ENCODE results near the gene UNC13C. TPM values are rescaled to one million over a fixed set of nuclear protein-coding genes. Genes with fewer than 3 reads are reported as not detected.

The UNC13C gene
- total and polyA plus RNA-seq, 2 donors (not counting 3 experiments of a cell fraction or from before 2014, with no cell fraction given), result not detected

DNA sequence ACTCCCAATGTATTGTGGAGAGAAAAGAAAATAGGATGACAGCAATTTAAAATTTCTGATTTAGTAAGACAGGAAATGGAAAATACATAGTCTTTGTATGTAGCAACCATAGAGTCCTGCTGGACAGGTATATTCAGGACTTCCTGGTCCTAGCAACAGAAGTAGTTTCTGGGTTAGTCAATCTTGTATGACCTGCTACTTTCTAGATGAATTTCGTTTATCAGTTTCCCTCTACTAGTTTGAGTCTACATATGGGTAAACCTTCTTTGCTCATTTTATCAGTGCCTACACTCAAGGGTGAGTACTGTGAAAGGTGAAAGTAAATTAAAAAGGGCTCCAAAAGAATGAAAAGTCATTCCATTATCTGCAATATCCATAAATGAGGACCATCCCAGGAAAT lies 309.8 kb downstream of the UNC13C start:
- H3K4me3 ChIP-seq (replicated peaks in 1 of 3; ENCODE audit: insufficient read depth in 1 of 3, low read depth in 1 of 3, low read length in 3 of 3), result no peak overlapping the region
- no peaks in the 10 kb centered on the region for H4K20me1 ChIP-seq (replicated peaks; ENCODE audit: control insufficient read depth, extremely low read depth, insufficient read depth, low read length)
- DNase-seq (ENCODE audit: low read depth, low spot score) (no peak), FAIRE-seq (no peak)
- H3K9me3 ChIP-seq (replicated peaks; ENCODE audit: control insufficient read depth, insufficient read depth, low read length), result no peaks in the 10 kb centered on the region
- H3K79me2 ChIP-seq (ENCODE audit: control insufficient read depth, insufficient read depth, low read length), result no peaks in the 10 kb centered on the region
- ChIA-PET CTCF (no interaction called here), POLR2A (no interaction called here)
- H3K36me3 ChIP-seq (ENCODE audit: control insufficient read depth in 2 of 2, extremely low read depth in 1 of 2, insufficient read depth in 2 of 2, low read length in 2 of 2), result no peaks in the 10 kb centered on the region
- dilution Hi-C loops (cut with MboI; ENCODE audit: extremely low pct_ligation_motif_present, low sequenced_read_pairs), result no loop called here
- H3K9me1 ChIP-seq (replicated peaks; ENCODE audit: control insufficient read depth, extremely low read depth, insufficient read depth, low read length), result no peaks in the 10 kb centered on the region
- TF ChIP-seq GATA2 (IDR thresholded peaks at IDR 0.05; ENCODE audit: insufficient read depth, insufficient read length, low read depth, low read length), result no peak
- no peak for TF ChIP-seq POLR2A (IDR thresholded peaks at IDR 0.05; ENCODE audit: low read depth, low read length)
- TF ChIP-seq MYC (IDR thresholded peaks at IDR 0.05; ENCODE audit: low read depth, low read length), result no peak
- TF ChIP-seq FOS (IDR thresholded peaks at IDR 0.05; ENCODE audit: borderline replicate concordance, insufficient read depth, low read length), result no peak
- no peak for TF ChIP-seq JUN (IDR thresholded peaks at IDR 0.05; ENCODE audit: borderline replicate concordance, insufficient read depth, insufficient read length, low read depth)
- TF ChIP-seq, protein P1, sequence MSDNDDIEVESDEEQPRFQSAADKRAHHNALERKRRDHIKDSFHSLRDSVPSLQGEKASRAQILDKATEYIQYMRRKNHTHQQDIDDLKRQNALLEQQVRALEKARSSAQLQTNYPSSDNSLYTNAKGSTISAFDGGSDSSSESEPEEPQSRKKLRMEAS (IDR thresholded peaks at IDR 0.05; ENCODE audit: insufficient read depth, insufficient read length), result no peak
- TF ChIP-seq POLR2AphosphoS5 (IDR thresholded peaks at IDR 0.05; ENCODE audit: insufficient read depth, low read depth, low read length), result no peak
- TF ChIP-seq EZH2 (IDR thresholded peaks at IDR 0.05; ENCODE audit: borderline replicate concordance, low read depth, low read length, severe bottlenecking), result no peak
- TF ChIP-seq, protein P2, sequence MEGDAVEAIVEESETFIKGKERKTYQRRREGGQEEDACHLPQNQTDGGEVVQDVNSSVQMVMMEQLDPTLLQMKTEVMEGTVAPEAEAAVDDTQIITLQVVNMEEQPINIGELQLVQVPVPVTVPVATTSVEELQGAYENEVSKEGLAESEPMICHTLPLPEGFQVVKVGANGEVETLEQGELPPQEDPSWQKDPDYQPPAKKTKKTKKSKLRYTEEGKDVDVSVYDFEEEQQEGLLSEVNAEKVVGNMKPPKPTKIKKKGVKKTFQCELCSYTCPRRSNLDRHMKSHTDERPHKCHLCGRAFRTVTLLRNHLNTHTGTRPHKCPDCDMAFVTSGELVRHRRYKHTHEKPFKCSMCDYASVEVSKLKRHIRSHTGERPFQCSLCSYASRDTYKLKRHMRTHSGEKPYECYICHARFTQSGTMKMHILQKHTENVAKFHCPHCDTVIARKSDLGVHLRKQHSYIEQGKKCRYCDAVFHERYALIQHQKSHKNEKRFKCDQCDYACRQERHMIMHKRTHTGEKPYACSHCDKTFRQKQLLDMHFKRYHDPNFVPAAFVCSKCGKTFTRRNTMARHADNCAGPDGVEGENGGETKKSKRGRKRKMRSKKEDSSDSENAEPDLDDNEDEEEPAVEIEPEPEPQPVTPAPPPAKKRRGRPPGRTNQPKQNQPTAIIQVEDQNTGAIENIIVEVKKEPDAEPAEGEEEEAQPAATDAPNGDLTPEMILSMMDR (IDR thresholded peaks at IDR 0.05; ENCODE audit: extremely low read depth in 1 of 2, insufficient read depth in 1 of 2, low read depth in 1 of 2, low read length in 2 of 2), result no peak
- no peaks in the 10 kb centered on the region for H3K4me1 ChIP-seq (ENCODE audit: control insufficient read depth, extremely low read depth, insufficient read depth, low read length)
- intact Hi-C loops (cut with micrococcal nuclease), result no loop called here
- BruUV-seq (replicated peaks), result no TSS peak
- no peak overlapping the region for H3K4me2 ChIP-seq (ENCODE audit: insufficient read depth, low read length)
- H3K27me3 ChIP-seq (ENCODE audit: control insufficient read depth in 2 of 2, insufficient read depth in 2 of 2, low read length in 2 of 2), result no peaks in the 10 kb centered on the region
- H3K27ac ChIP-seq (ENCODE audit: insufficient read depth, low read depth, low read length), result no peak overlapping the region
- H3K9ac ChIP-seq (replicated peaks; ENCODE audit: extremely low read depth, insufficient read depth, low read length), result no peak overlapping the region
- H2AFZ ChIP-seq (ENCODE audit: low read depth, low read length), result no peak overlapping the region

All from endothelial cell of umbilical vein (primary cell).